HG02870 (cell line): ENCODE data around the gene ZNF578.
A peak's percentile ranks its signal among the peaks of the same experiment; 100 is the strongest.
"Not testable (repeated sequence)": the region's sequence is repeated elsewhere in the genome, so short reads cannot be mapped to it uniquely, and the experiment has no call there.

Experiments
- ATAC-seq: cut with Tn5 transposase; IDR thresholded peaks from one replicate; pipeline ENCODE4 v1.9.1; 2021; ENCODE audit warnings: mild to moderate bottlenecking, moderate library complexity; ENCODE audit not compliant: unreplicated experiment

Gene ZNF578

DNA sequence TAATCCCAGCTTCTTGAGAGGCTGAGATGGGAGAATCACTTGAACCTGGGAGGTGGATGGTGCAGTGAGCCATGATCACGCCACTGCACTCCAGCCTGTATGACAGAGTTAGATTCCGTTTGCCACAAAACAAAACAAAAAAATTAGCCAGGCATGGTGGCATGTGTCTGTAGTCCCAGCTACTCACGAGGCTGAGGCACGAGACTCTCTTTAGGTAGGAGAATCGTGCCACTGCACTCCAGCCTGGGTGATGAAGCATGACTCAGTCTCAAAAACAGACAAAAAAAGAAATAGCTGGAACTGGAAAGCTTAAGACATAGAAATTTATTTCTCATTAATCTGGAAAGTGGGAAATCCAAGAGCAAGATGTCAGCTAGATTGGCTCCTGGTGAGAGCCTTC is 53.9 kb downstream of the ZNF578 start:
- ATAC-seq: no peak

DNA sequence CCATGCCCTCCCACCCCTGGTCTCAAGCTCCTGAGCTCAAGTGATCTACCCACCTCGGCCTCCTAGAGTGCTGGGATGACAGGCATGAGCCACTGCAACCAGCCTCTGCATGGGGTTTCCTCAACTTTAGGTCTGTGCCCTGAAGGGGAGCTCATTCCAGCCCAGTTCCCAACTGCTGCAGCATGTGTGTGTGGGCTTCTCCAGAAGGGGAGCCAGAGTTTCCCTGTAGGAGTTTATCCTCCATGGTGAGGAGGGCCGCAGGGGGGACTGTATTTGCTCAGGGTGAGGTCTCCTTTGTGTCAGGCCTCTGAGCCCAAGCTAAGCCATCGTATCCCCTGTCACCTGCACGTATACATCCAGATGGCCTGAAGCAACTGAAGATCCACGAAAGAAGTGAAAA is 62.8 kb downstream of the ZNF578 start:
- ATAC-seq: no peak

DNA sequence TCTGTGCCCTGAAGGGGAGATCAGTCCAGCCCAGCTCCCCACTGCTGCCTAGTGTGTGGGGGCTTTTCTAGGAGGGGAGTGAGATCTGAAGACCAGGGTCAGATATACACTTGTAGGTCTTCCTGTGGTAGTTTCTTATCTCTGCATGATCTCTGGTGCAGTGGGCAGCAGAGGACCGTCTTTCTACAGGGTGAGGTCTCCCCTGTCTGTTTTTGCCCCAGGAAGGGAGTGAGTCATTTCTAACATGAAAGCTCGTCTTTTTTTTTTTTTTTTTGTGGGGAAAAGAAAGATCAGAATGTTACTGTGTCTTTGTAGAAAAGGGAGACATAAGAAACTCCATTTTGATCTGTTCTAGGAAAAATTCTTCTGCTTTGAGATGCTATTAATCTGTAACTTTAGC is 65.3 kb downstream of the ZNF578 start:
- no peak for ATAC-seq

DNA sequence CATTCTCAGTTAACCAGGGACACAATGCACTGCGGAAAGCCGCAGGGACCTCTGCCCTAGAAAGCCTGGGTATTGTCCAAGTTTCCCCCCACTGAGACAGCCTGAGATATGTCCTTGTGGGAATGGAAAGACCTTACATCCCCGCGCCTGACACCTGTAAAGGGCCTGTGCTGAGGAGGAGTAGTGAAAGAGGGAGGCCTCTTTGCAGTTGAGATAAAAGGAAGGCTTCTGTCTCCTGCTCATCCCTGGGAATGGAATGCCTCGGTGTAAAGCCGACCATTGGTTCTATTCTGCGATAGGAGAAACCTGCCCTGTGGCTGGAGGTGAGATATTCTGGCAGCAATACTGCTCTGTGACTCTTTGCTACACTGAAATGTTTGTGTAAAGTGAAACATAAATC is 65.8 kb downstream of the ZNF578 start:
- ATAC-seq: not testable (repeated sequence)

DNA sequence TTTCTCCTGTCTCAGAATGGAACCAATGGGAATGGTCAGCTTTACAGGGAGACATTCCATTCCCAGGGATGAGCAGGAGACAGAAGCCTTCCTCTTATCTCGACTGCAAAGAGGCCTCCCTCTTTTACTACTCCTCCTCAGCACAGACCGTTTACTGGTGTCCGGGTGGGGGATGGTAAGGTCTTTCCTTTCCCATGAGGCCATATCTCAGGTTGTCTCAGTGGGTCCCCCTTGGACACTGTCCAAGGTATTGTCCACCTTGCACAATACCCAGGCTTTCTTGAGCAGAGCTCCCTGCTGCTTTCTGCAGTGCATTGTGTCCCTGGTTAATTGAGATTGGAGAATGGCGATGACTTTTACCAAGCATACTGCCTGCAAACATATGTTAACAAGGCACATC is 66.7 kb downstream of the ZNF578 start:
- ATAC-seq: no peak

DNA sequence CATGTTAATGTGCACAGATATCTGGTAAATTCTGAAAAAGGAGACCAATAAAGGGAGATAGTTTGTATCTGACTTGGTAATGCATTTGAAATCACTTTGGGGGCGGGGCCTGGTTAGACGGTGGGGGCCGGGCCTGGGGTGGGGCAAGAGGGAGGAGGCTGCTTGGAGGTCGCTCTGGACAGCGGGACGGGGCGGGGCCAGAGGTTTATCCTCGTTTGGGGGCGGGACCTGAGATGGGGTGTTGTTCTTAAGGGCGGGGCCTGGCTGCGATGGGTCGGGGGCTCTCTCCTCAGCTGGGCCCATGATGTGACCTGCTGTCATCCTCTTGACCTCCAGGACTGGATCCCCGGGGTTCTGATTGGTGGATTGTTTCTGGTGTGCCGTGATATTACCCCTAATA is 69.2 kb downstream of the ZNF578 start:
- ATAC-seq: no peak

DNA sequence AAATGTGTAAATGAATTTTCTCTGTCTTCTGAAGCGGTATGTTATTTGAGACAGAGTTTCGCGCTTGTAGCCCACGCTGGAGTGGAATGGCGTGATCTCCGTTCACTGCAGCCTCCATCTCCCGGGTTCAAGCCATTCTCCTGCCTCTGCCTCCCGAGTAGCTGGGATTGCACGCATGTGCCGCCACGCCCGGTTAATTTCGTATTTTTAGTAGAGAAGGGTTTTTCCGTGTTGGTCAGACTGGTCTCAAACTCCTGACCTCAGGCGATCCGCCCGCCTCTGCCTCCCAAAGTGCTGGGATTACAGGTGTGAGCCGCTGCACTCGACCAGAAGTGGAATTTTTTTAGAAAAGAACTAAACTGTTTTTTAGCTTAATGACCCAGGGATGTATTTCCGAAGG is 70.7 kb downstream of the ZNF578 start:
- no peak for ATAC-seq

DNA sequence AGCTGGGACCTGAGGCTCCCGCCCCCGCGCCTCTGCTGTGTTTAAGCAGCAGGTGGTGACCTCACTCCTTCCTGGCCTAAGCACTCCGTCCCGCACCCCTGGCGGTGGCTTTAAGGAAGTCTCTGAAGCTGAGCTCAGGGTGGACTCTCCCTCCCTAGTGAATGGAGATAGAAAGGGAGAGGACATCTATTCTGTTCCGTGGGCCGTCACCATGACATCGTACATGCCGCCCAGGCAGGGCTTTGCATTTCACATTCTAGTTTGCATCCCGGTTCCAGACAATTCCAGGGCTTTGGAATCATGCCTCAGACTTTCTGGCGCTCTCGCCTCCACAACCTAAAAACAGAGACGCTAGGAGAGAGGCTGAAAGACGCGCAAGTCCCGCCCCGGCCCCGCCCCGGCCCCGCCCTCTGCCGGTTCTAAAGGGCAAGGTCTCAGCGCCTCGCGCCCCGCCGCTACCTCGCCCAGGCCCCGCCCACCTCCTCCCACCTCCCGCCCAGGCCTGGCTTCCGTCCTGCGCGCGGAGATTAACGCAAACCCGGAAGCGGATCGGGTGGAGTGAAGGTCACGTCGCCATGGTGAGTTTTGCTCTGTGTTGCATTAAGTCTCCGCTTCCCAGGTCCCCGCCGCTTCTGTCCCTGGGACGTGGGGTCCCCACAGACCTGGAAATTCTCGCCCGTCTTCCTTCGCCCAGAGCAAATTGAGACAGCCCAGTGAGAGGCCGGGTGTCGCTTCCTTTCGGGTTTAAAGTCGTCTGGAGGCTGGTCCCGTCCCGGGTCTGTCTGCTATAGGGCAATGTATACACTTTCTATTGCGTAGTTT is 74.0 kb downstream of the ZNF578 start, which contains the start of gene ZNF808:
TSS of gene ZNF808 (plus strand) at position 535 of the 822 bp plus-strand sequence. CDS start 15,617 bp downstream, outside the sequence.
- peak; percentile 89 for ATAC-seq

DNA sequence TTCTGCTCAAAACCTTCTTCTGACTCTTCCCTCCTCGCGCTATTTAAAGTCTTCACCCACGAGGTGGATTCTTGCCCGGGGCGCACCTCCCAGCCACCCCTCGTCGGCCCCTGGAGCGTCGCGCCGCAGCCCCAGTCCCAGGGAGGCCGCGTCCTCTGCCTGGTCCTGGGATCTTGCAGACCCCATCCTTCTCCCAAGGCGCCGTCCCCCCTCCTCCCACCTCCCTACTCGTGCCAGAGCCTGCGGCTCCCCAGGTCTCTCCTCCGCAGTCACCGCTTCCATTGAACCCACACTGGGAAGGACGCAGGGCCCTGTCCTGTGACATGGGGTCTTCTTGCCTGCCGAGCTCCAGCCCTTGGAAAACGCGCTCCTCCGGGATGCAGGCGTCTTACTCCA is 74.6 kb downstream of the ZNF578 start:
- ATAC-seq: no peak

DNA sequence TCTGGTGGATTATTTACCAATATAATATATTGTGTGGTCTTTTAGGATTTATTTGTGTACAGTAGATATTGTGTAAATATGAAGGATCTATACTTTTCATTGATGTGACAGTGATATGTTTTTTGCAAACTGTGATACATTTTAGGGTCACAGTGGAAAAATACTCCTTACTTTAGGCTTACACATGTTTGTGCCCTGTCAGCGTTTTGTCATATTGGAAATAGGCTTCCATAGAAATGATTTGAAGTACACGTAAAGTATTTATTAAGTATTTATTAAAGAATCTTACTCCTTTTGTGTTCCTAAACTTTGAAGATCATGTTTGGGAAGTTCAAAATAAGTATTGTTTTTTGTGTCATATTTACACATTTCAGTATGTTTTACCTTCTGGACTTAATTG is 79.1 kb downstream of the ZNF578 start:
- no peak for ATAC-seq

DNA sequence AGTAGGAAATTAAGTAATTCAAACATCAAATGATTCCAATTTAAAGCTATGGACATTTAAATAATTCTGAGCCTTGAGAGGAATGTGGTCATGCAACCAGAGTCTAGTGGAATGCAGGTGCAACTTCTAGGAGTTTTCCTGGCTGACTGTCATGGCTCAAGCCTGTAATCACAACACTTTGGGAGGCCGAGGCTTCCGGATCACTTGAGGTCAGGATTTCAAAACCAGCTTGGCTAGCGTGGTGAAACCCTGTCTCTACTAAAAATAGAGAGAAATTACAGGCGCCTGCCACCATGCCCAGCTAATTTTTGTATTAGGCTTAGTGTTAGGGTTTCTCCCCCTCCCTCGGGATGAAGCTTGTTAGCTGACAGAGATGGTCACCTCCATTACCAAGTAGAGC is 80.5 kb downstream of the ZNF578 start:
- no peak for ATAC-seq

DNA sequence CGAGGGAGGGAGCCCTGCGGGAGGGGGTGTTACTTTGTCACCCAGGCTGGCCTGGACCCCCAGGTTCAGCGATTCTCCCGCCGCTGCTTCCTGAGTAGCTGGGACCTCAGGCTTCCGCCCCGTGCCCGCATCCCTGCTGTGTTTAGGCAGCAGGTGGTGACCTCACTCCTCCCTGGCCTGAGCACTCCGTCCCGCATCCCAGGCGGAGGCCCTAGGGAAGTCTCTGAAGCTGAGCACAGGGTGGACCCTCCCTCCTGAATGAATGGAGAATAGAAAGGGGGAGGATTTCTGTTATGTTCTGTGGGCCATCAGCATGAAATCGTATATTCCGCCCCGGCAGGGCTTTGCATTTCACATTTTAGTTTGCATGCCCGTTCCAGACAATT is 82.0 kb downstream of the ZNF578 start:
- peak; percentile 6 for ATAC-seq

DNA sequence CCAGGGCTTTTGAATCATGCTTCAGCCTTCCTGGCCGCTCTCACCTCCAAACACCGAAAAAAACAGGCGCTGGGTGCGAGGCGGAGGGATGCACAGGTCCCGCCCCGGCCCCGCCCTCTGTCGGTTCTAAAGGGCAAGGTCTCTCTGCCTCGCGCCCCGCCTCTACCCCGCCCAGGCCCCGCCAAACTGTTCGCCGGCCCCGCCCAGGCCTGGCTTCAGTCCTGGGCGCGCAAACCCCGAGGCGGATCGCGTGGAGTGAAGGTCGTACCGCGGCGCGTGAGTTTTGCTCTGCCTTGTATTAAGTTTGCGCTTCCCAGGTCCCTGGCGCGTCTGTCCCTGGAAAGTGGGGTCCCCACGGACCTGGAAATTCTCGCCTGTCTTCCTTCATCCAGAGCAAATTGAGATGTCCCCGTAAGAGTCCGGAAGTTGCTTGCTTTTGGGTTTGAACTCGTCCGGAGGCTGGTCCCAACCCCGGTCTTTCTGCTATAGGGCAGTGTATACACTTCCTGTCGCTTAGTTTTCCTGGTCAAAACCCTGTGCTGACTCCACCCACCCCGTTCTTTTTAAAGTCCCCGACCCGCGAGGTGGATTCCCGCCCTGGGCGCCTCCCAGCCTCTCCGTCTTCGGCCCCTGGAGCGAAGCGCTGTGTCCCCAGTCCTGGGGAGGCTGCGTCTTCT is 82.6 kb downstream of the ZNF578 start:
- ATAC-seq: peak; percentile 74

DNA sequence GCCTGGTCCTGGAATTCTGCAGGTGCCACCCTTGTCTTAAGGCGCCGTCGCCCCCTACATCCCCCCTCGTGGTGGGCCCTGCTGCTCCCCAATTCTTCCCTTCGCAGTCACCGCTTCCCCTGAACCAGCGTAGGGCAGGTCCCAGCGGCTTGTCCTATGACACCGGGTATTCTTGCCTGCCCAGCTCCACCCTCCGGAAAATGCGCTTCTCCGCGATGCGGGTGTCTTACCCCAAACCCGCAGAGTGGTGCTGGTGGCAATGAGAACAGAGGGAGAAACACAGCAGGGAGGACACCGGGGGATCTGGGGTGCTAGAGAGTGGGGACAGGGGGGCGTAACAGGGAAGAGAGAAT is 83.1 kb downstream of the ZNF578 start:
- peak; percentile 39 for ATAC-seq

DNA sequence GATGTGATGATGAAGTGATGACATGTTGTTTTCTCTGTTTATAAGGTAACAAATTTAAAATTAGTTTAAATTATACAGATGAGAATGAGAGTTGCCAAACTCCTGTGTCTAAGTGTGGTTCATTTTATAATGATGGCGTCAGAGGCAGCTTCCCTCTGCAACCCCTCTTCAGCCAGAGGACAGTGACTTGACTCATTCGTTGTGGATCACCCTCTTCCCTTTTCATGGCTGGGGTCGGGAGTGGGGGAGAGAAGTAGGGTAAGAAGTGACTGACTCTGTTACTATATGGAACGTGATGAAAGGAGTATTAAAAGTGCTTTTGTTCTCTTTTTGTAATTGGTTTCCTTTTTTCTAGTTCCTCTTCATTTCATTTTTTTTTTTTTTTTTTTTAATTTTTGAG is 85.5 kb downstream of the ZNF578 start:
- ATAC-seq: not testable (repeated sequence)

DNA sequence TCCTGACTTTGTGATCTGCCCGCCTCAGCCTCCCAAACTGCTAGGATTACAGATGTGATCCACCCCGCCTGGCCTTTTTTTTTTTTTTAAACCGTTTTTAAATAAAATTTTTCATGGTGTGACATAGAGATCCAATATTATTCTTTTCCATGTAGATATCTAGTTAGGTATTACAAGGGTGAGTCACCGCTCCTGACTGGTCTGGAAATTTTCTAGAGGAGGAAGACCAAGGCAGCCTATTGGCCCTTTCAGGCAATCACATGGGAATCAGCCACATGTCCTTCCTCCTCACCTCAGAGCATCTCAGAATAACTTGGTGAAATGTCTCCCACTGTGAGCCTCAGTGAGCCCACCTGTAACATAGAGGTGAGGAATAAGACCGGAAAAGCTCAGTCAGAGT is 87.8 kb downstream of the ZNF578 start:
- not testable (repeated sequence) for ATAC-seq

DNA sequence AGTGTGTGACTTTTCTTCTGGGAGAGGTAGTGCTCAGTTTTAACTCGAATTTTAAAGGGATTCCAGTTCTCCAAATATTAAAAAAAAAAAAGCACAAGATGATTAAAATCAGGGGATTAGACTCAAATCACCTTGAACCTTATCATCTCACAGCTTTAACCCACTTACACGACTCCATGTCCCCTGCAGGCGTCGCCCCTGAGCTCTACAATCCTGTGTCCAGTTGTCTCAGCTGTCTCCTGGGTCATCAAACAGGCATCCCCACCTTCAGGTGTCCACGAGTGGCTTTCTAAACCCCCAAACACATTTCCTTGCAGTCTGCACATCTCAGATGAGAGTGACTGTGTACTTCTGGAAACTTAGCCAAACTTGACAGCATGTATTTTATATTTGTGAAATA is 88.3 kb downstream of the ZNF578 start:
- no peak for ATAC-seq

DNA sequence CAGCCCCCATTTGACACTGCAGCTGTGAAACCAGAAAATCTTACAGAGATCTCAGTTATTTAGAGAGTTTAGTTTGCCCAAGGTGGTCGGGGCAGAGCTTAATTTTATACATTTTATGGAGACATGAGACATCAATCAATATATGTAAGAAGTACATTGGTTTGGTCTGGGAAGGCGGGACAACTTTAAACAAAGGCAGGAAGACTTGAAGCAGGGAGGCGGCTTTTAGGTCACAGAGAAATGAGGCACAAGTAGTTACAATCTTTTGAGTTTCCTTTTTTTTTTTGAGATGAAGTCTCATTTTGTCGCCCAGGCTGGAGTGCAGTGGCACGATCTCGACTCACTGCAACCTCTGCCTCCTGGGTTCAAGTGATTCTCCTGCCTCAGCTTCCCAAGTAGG is 89.2 kb downstream of the ZNF578 start:
- not testable (repeated sequence) for ATAC-seq

DNA sequence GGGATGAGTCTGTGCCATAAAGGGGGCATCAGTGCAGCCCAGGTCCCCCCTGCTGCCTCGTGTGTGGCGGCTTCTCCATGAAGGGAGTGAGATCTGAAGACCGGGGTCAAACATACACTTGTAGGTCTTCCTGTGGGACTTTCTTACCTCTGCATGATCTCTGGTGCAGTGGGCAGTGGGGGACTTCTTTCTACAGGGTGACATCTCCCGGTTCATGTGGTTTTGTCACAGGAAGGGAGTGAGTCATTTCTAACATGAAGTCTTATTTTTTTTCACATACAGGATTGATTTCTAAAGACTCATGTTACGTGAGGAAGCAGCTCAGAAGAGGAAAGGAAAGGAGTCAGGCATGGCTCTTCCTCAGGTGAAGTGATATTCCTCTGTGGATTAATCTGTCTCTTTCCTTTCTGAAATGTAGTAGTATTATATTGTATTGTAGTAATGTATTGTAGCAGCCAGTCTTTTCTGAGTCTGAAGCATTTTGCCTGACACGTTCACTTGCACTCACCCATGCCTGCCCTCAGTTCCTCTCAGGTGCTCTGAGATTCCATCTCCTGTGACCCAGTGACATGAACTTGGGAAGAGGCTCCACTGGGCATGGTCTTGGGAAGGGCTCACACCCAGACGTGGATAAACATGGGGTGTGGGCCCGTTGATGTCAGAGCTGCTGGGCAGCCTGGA is 89.8 kb downstream of the ZNF578 start:
- ATAC-seq: no peak

DNA sequence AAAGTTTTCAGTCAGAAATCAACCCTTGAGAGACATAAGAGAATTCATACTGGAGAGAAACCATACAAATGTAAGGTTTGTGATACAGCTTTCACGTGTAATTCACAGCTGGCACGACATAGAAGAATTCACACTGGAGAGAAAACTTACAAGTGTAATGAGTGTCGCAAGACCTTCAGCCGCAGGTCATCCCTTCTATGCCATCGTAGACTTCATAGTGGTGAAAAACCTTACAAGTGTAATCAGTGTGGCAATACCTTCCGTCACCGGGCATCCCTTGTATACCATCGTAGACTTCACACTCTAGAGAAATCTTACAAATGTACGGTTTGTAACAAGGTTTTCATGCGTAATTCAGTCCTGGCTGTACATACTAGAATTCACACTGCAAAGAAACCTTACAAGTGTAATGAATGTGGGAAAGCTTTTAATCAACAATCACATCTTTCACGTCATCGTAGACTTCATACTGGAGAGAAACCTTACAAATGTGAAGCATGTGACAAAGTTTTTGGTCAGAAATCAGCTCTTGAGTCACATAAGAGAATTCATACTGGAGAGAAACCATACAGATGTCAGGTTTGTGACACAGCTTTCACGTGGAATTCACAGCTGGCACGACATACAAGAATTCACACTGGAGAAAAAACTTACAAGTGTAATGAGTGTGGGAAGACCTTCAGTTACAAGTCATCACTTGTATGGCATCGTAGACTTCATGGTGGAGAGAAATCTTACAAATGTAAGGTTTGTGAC is 101.0 kb downstream of the ZNF578 start:
- no peak for ATAC-seq
